Stimulated activated CD4-positive, alpha-beta T cell treated with anti-CD3 and anti-CD28 coated beads, Interleukin-4, amount 100 ng/mL, for 48 hours (primary cell): ENCODE measurements around the gene PPP2R5C.

ENCODE experiments used
- DNase-seq, 2 donors: peaks; one replicate each; pipeline ENCODE4 v3.0.0-alpha.2; 2020; ENCODE audit warnings: low read depth in 2 of 2

The PPP2R5C gene

GRCh38 chr14:101865288-101865687 is 103.8 kb downstream of the PPP2R5C start:
- no peak for DNase-seq

GRCh38 chr14:101867854-101868253 is 106.3 kb downstream of the PPP2R5C start:
- no peak for DNase-seq

- DNase-seq: no peak
Observed at GRCh38 chr14:101869217-101869616, 107.7 kb downstream of the PPP2R5C start.

GRCh38 chr14:101870273-101870939 is 108.9 kb downstream of the PPP2R5C start:
- no peak for DNase-seq

- no peak for DNase-seq
Observed at GRCh38 chr14:101872346-101872745, 110.8 kb downstream of the PPP2R5C start.

- DNase-seq: no peak
Observed at GRCh38 chr14:101873076-101873825, 111.7 kb downstream of the PPP2R5C start.

GRCh38 chr14:101873991-101874390 is 112.5 kb downstream of the PPP2R5C start:
- no peak for DNase-seq

GRCh38 chr14:101875041-101875726 is 113.7 kb downstream of the PPP2R5C start:
- DNase-seq: no peak

GRCh38 chr14:101875727-101876554 is 114.4 kb downstream of the PPP2R5C start:
- no peak for DNase-seq

- peak; percentile 39 to 53 for DNase-seq
Observed at GRCh38 chr14:101876555-101876938, 115.0 kb downstream of the PPP2R5C start.

GRCh38 chr14:101877766-101878165 is 116.3 kb downstream of the PPP2R5C start:
- DNase-seq: no peak

- DNase-seq: no peak
Observed at GRCh38 chr14:101878211-101878821, 116.8 kb downstream of the PPP2R5C start.

GRCh38 chr14:101878822-101879528 is 117.5 kb downstream of the PPP2R5C start:
- no peak for DNase-seq

GRCh38 chr14:101879529-101880336 is 118.2 kb downstream of the PPP2R5C start:
- no peak for DNase-seq

- DNase-seq: no peak
Observed at GRCh38 chr14:101881426-101881825, 119.9 kb downstream of the PPP2R5C start.

GRCh38 chr14:101882141-101882935 is 120.8 kb downstream of the PPP2R5C start:
- no peak for DNase-seq

- DNase-seq: no peak
Observed at GRCh38 chr14:101884089-101884933, 122.8 kb downstream of the PPP2R5C start.

- no peak for DNase-seq
Observed at GRCh38 chr14:101884934-101885576, 123.5 kb downstream of the PPP2R5C start.
